K562 treated with DMSO at 1 percent for 4 hours (cell line): ENCODE data around the gene SLC9A3. TPM values are rescaled to one million over a fixed set of nuclear protein-coding genes. Genes with fewer than 3 reads are reported as not detected.

Experiments used
- total RNA-seq: library from RNA; unstranded; fragments of 300-600 nt; gene quantifications from 2 replicates; pipeline ENCODE4 v1.2.3, GENCODE V29; 2022; ENCODE audit not compliant: insufficient read depth

Gene SLC9A3
- total RNA-seq, result 2.8 and 3.3 TPM in 2 replicates

GRCh38 chr5:524234-524972 lies at the start of gene SLC9A3:
Gene SLC9A3 (minus strand): TSS chr5:524449.

GRCh38 chr5:442335-443238 lies 81.7 kb downstream of the SLC9A3 start, which contains the start of gene EXOC3:
Gene EXOC3 (plus strand): TSS chr5:443176. CDS start chr5:446206, 3,030 bp downstream.

Other genes starting within 250 kb of the SLC9A3 start
- gene AHRR, start 202.7 kb downstream of the SLC9A3 start, total RNA-seq, result 2.6 and 5.8 TPM in 2 replicates
- 27.2 and 28.9 TPM in 2 replicates for gene EXOC3, start 81.3 kb downstream of the SLC9A3 start, total RNA-seq
- gene CEP72, start 87.9 kb upstream of the SLC9A3 start, total RNA-seq, result 4.1 and 6.1 TPM in 2 replicates
- not detected in 2 replicates for gene TPPP, start 168.9 kb upstream of the SLC9A3 start, total RNA-seq